DOHH2 (cell line): ENCODE results near the gene GFM1.

Source experiments
- H3F3A ChIP-seq: fragments of 200-600 bp; sonication (generic), shearing (Covaris generic); 2 replicates; pipeline ENCODE4 v1.6.0; 2016; ENCODE audit warnings: antibody characterized with exemption, mild to moderate bottlenecking; ENCODE audit not compliant: control insufficient read depth, insufficient read depth
- H3K27ac ChIP-seq: fragments of 200-600 bp; sonication (generic); 2 replicates; pipeline ENCODE4 v1.5.1; 2014; ENCODE audit warnings: low read depth, mild to moderate bottlenecking, low read length, moderate library complexity
- H3K27me3 ChIP-seq: fragments of 200-600 bp; sonication (generic); 2 replicates; pipeline ENCODE4 v1.6.1; 2014; ENCODE audit warnings: mild to moderate bottlenecking, low read length, mixed read lengths; ENCODE audit not compliant: control insufficient read depth
- H3K36me3 ChIP-seq: fragments of 200-600 bp; sonication (generic); 2 replicates; pipeline ENCODE4 v1.6.1; 2014; ENCODE audit warnings: mild to moderate bottlenecking, low read length, moderate library complexity, mixed read lengths; ENCODE audit not compliant: control insufficient read depth
- H3K4me1 ChIP-seq: fragments of 200-600 bp; sonication (generic); 2 replicates; pipeline ENCODE4 v1.6.1; 2014; ENCODE audit warnings: mild to moderate bottlenecking, low read length, mixed read lengths; ENCODE audit not compliant: control insufficient read depth
- H3K4me2 ChIP-seq: fragments of 200-600 bp; sonication (generic); 2 replicates; pipeline ENCODE4 v1.6.0; 2014; ENCODE audit warnings: mild to moderate bottlenecking, low read length, moderate library complexity
- H3K4me3 ChIP-seq: fragments of 200-600 bp; sonication (generic); 2 replicates; pipeline ENCODE4 v1.5.1; 2014; ENCODE audit warnings: mild to moderate bottlenecking, low read length, mixed read lengths
- H3K79me2 ChIP-seq: fragments of 200-600 bp; sonication (generic); 2 replicates; pipeline ENCODE4 v1.6.1; 2014; ENCODE audit warnings: mild to moderate bottlenecking, low read length, mixed read lengths; ENCODE audit not compliant: control insufficient read depth
- H3K9me2 ChIP-seq: fragments of 200-600 bp; sonication (generic); replicated peaks from 2 replicates; pipeline ENCODE4 v1.6.1; 2014; ENCODE audit warnings: mild to moderate bottlenecking, low read length, mixed read lengths; ENCODE audit not compliant: control insufficient read depth
- H3K9me3 ChIP-seq: fragments of 200-600 bp; sonication (generic); 2 replicates; pipeline ENCODE4 v1.6.1; 2014; ENCODE audit warnings: antibody characterized with exemption, low read length, mixed read lengths; ENCODE audit not compliant: control insufficient read depth, insufficient read depth
- H4K20me1 ChIP-seq: fragments of 200-600 bp; sonication (generic); 2 replicates; pipeline ENCODE4 v1.6.0; 2014; ENCODE audit warnings: low read depth, mild to moderate bottlenecking, antibody characterized with exemption, low read length, moderate library complexity; ENCODE audit not compliant: control insufficient read depth, insufficient read depth
- CTCF ChIP-seq: fragments of 200-600 bp; sonication (generic); IDR thresholded peaks from one replicate; pipeline ENCODE4 v1.5.1; 2014; ENCODE audit warnings: antibody characterized with exemption, mild to moderate bottlenecking, low read depth, low read length; ENCODE audit not compliant: poor library complexity, severe bottlenecking
- EZH2phosphoT487 ChIP-seq: fragments of 200-600 bp; sonication (generic); IDR thresholded peaks from 2 replicates; pipeline ENCODE4 v1.6.1; 2017; ENCODE audit warnings: borderline replicate concordance, mild to moderate bottlenecking, antibody characterized with exemption, low read length, moderate library complexity, mixed read lengths

GFM1 gene

GRCh38 chr3:158713094-158713499 is 68.8 kb downstream of the GFM1 start:
- peaks cover 14% of the 10 kb centered on the region for H3K36me3 ChIP-seq
- H4K20me1 ChIP-seq: no peaks in the 10 kb centered on the region
- no peak overlapping the region for H3K4me3 ChIP-seq
- H3K4me1 ChIP-seq: no peaks in the 10 kb centered on the region
- no peaks in the 10 kb centered on the region for H3K79me2 ChIP-seq
- H3K27ac ChIP-seq: no peak overlapping the region
- no peaks in the 10 kb centered on the region for H3K27me3 ChIP-seq
- no peaks in the 10 kb centered on the region for H3F3A ChIP-seq
- no peak overlapping the region for H3K4me2 ChIP-seq
- no peak for TF ChIP-seq CTCF
- TF ChIP-seq EZH2phosphoT487: no peak
- no peaks in the 10 kb centered on the region for H3K9me3 ChIP-seq
- no peaks in the 10 kb centered on the region for H3K9me2 ChIP-seq

GRCh38 chr3:158717576-158717975 is 73.2 kb downstream of the GFM1 start:
- H3K4me1 ChIP-seq: peaks cover 2% of the 10 kb centered on the region; the same call in 1 of the 2 replicates
- H3K27ac ChIP-seq: no peak overlapping the region
- no peaks in the 10 kb centered on the region for H3K79me2 ChIP-seq
- H3K9me2 ChIP-seq: no peaks in the 10 kb centered on the region
- no peaks in the 10 kb centered on the region for H3K27me3 ChIP-seq
- no peak for TF ChIP-seq CTCF
- TF ChIP-seq EZH2phosphoT487: no peak
- H3K4me2 ChIP-seq: no peak overlapping the region
- H4K20me1 ChIP-seq: no peaks in the 10 kb centered on the region
- H3K9me3 ChIP-seq: no peaks in the 10 kb centered on the region
- no peaks in the 10 kb centered on the region; the same call in 1 of the 2 replicates for H3K36me3 ChIP-seq
- no peaks in the 10 kb centered on the region for H3F3A ChIP-seq
- no peak overlapping the region for H3K4me3 ChIP-seq

GRCh38 chr3:158718490-158719170 is 74.3 kb downstream of the GFM1 start:
- Histone ChIP-seq H3F3A (no peaks in the 10 kb centered on the region), H4K20me1 (no peaks in the 10 kb centered on the region), H3K79me2 (no peaks in the 10 kb centered on the region; the same call in 1 of the 2 replicates), H3K27me3 (no peaks in the 10 kb centered on the region), H3K4me2 (no peak overlapping the region), H3K36me3 (no peaks in the 10 kb centered on the region), H3K27ac (no peak overlapping the region), H3K4me3 (no peak overlapping the region), H3K9me2 (no peaks in the 10 kb centered on the region), H3K4me1 (peaks cover 7% of the 10 kb centered on the region), H3K9me3 (no peaks in the 10 kb centered on the region)
- TF ChIP-seq CTCF (no peak), EZH2phosphoT487 (no peak)
